ENCODE measurements around the gene SNAI3.

The SNAI3 gene

GRCh38 chr16:88691924-88692560 is 5.7 kb upstream of the SNAI3 start (continued):
- TF ChIP-seq ZNF202 (tag by site-specific recombination; IDR thresholded peaks at IDR 0.05; ENCODE audit: borderline replicate concordance) (no peak), ZNF621 (tag by site-specific recombination; IDR thresholded peaks at IDR 0.05) (no peak)

DNA sequence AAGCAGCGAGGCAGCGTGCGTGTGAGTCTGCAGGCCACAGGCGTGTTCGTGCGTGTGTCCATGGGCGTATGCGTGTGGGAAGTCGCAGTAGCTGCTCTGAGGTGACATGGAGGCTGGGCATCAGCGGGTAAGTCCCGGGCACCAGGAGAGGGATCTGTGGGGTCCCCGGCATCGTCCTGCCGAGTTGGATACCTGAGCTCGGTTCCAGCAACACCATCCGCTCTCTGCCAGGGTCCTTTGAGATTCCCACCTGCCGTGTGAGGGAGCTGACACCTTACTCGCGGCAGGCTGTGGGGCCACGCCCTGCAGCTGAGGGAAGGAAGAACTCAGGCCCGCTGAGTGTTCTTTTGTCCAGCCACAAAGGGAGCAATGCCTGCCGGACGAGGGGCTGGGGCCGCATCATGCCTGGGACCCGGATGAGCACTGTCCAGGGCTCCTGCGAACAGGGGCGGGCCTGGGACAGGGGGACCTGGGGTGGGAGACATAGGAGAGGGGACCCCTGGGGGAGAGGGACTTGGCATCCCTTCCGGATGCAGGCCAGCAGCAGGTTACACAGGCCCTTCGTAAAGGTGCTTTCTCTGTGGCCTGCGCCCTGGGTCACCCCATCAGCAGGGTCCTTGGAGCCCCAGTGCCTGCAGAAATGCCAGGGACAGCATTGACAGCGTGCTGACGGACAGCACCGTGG is 5.0 kb upstream of the SNAI3 start:
- no peak overlapping the region for H3K27ac ChIP-seq (ENCODE audit: extremely low read depth, low read depth, low read length)
- H3K4me1 ChIP-seq (ENCODE audit: control insufficient read depth, insufficient read depth, low read length), result peaks cover 3% of the 10 kb centered on the region; the same call in 1 of the 2 replicates
- peaks cover 0 to 5% of the 10 kb centered on the region in 2 experiments; a peak in 1 of 3 replicates for H3K36me3 ChIP-seq (ENCODE audit: control insufficient read depth in 2 of 2, insufficient read depth in 1 of 2, low read length in 2 of 2)
- H3K4me3 ChIP-seq (ENCODE audit: low read depth, low read length), result no peak overlapping the region
- ChIA-PET POLR2A (no interaction called here), CTCF (interaction anchor here (1.0 kb wide), 1 partner anchor 18 kb away, joined by 4 read pairs; no protein-coding TSS in a partner anchor)
- no peak for TF ChIP-seq SP3 (tag by site-specific recombination; IDR thresholded peaks at IDR 0.05)
- TF ChIP-seq ZNF280D (tag by site-specific recombination; IDR thresholded peaks at IDR 0.05), result no peak
- TF ChIP-seq ZNF555 (tag by site-specific recombination; conservative IDR thresholded peaks at IDR 0.05), result no peak
- TF ChIP-seq ZBTB48 (tag by site-specific recombination; IDR thresholded peaks at IDR 0.05), result no peak
- TF ChIP-seq HOXC10 (CRISPR knock-in tag; IDR thresholded peaks at IDR 0.05), result no peak
- TF ChIP-seq, protein P1, sequence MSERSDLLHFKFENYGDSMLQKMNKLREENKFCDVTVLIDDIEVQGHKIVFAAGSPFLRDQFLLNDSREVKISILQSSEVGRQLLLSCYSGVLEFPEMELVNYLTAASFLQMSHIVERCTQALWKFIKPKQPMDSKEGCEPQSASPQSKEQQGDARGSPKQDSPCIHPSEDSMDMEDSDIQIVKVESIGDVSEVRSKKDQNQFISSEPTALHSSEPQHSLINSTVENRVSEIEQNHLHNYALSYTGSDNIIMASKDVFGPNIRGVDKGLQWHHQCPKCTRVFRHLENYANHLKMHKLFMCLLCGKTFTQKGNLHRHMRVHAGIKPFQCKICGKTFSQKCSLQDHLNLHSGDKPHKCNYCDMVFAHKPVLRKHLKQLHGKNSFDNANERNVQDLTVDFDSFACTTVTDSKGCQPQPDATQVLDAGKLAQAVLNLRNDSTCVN (tag by site-specific recombination; optimal IDR thresholded peaks at IDR 0.05), result no peak
- TF ChIP-seq EGR2 (tag by site-specific recombination; IDR thresholded peaks at IDR 0.05; ENCODE audit: low read depth), result no peak
- no peaks in the 10 kb centered on the region for H3K9me3 ChIP-seq (ENCODE audit: control insufficient read depth, insufficient read depth, low read depth, low read length)

- H3K4me1 ChIP-seq (ENCODE audit: control insufficient read depth, insufficient read depth, low read length), result peaks cover 6% of the 10 kb centered on the region; the same call in 1 of the 2 replicates
- ChIA-PET POLR2A (no interaction called here), CTCF (no interaction called here)
- H3K4me3 ChIP-seq (ENCODE audit: low read depth, low read length), result no peak overlapping the region
- TF ChIP-seq ZNF664 (tag by site-specific recombination; IDR thresholded peaks at IDR 0.05) (no peak), ZNF266 (tag by site-specific recombination; IDR thresholded peaks at IDR 0.05; ENCODE audit: low read depth) (peak; percentile 85)
- H3K9me3 ChIP-seq (ENCODE audit: control insufficient read depth, insufficient read depth, low read depth, low read length), result no peaks in the 10 kb centered on the region
- H3K36me3 ChIP-seq (ENCODE audit: control insufficient read depth in 2 of 2, insufficient read depth in 1 of 2, low read length in 2 of 2), result no peaks in the 10 kb centered on the region
- no peak overlapping the region for H3K27ac ChIP-seq (ENCODE audit: extremely low read depth, low read depth, low read length)
Measured at GRCh38 chr16:88690341-88691128, 4.2 kb upstream of the SNAI3 start.
